Gastrocnemius medialis (tissue), 4 donors: ENCODE measurements around the gene DNASE1L2. TPM values are rescaled to one million over a fixed set of nuclear protein-coding genes. Genes with fewer than 3 reads are reported as not detected.

Experiments used
- ATAC-seq, 2 donors: fragments of 150-250 bp; one replicate each; pipeline ENCODE4 v1.9.1; 2016
- DNase-seq, 2 donors: peaks; one replicate each; pipeline ENCODE4 v3.0.0-alpha.2; 2019
- H3K27ac ChIP-seq, 4 donors: fragments of 200-600 bp; sonication (generic); 1 replicate in 1 of 4; 2 replicates in 3 of 4; pipeline ENCODE4 v1.5.1; 2016 to 2018; ENCODE audit warnings: mild to moderate bottlenecking in 2 of 4, moderate library complexity in 1 of 4
- H3K27me3 ChIP-seq, 3 donors: fragments of 200-600 bp; sonication (generic) in 2 of 3; 1 replicate in 1 of 3; 2 replicates in 2 of 3; pipeline versions ENCODE4 v1.5.1 to v1.6.0; 2016 to 2019; ENCODE audit warnings: mild to moderate bottlenecking in 1 of 3, moderate library complexity in 1 of 3
- H3K36me3 ChIP-seq, 2 donors: fragments of 200-600 bp; sonication (generic) in 1 of 2; one replicate each; pipeline ENCODE4 v1.5.1; 2017 to 2018
- H3K4me1 ChIP-seq, 2 donors: fragments of 200-600 bp; sonication (generic) in 1 of 2; one replicate each; pipeline ENCODE4 v1.5.1; 2016 to 2017; ENCODE audit warnings: mild to moderate bottlenecking in 2 of 2
- H3K4me3 ChIP-seq, 4 donors: fragments of 200-600 bp; sonication (generic) in 3 of 4; 1 replicate in 1 of 4; 2 replicates in 3 of 4; pipeline ENCODE4 v1.5.1; 2016 to 2019; ENCODE audit warnings: mild to moderate bottlenecking in 2 of 4
- H3K9me3 ChIP-seq, 3 donors: fragments of 200-600 bp; sonication (generic) in 2 of 3; 1 replicate in 1 of 3; 2 replicates in 2 of 3; pipeline ENCODE4 v1.5.1; 2016 to 2019
- POLR2A ChIP-seq, 2 donors: fragments of 450-650 bp; IDR thresholded peaks; one replicate each; pipeline ENCODE4 v1.6.1; 2017; ENCODE audit warnings: antibody characterized with exemption in 2 of 2, mild to moderate bottlenecking in 2 of 2, moderate library complexity in 2 of 2
- in situ Hi-C, 4 donors: fragments of 200-750 bp; cut with MboI; loops; one replicate each; pipeline versions ENCODE4 v1.15.0 to v1.8.0; 2017; ENCODE audit warnings: low sequenced_read_pairs in 4 of 4
- intact Hi-C: fragments of 100-400 bp; cut with DNase I; formaldehyde crosslinking; loops from one replicate; pipeline ENCODE4 v1.15.1; 2023; ENCODE audit warnings: low total_unique reads
- total RNA-seq, 4 donors: library from RNA; depleted of rRNA; stranded (reverse); fragments of >200 nt; gene quantifications; one replicate each; pipeline versions ENCODE4 v1.1.0 to v1.2.3, GENCODE V29; 2016
- TF ChIP-seq, protein P1 (sequence below), 5 experiments: fragments of 450-650 bp in 3 of 5; fragments of 200-600 bp in 2 of 5; sonication (generic) in 2 of 5; IDR thresholded peaks in 4 of 5; conservative IDR thresholded peaks in 1 of 5; 1 replicate in 4 of 5; 2 replicates in 1 of 5; pipeline ENCODE4 v1.5.1; 2016 to 2019; ENCODE audit warnings: antibody characterized with exemption in 5 of 5, mild to moderate bottlenecking in 3 of 5, moderate library complexity in 3 of 5

Gene DNASE1L2
- total RNA-seq, 4 donors from 2014 or later, result 0.69 to 2.1 TPM; not detected in 2

DNA sequence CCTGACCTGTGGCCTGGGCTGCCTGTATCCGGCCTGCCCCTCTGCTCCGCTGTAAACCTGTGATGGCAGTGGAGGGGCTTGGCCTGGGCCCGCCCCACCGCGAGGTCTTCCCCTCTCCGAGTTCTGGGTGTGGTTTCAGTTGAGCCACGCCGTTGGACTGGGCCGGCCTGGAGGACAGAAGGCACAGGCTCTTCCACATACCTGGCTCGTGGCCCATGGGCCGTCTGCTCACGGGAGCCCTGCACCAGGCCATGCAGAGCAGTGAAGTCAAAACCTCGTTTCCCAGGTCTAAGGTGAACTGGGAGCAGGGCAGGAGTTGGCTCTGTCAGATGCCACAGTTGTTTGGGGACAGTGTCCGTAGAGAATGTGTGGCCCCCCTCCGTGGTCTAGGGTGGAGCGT, 37.2 kb downstream of the DNASE1L2 start:
- peaks cover 16 to 28% of the 10 kb centered on the region in 2 donors for H3K4me1 ChIP-seq
- ATAC-seq (no peak), DNase-seq (no peak)
- no peaks in the 10 kb centered on the region for H3K27me3 ChIP-seq
- H3K9me3 ChIP-seq, result no peaks in the 10 kb centered on the region
- no peak overlapping the region for H3K4me3 ChIP-seq
- no peaks in the 10 kb centered on the region for H3K36me3 ChIP-seq
- in situ Hi-C loops (no loop called here), intact Hi-C loops (no loop called here)
- H3K27ac ChIP-seq, result no peak overlapping the region
- TF ChIP-seq, protein P1, sequence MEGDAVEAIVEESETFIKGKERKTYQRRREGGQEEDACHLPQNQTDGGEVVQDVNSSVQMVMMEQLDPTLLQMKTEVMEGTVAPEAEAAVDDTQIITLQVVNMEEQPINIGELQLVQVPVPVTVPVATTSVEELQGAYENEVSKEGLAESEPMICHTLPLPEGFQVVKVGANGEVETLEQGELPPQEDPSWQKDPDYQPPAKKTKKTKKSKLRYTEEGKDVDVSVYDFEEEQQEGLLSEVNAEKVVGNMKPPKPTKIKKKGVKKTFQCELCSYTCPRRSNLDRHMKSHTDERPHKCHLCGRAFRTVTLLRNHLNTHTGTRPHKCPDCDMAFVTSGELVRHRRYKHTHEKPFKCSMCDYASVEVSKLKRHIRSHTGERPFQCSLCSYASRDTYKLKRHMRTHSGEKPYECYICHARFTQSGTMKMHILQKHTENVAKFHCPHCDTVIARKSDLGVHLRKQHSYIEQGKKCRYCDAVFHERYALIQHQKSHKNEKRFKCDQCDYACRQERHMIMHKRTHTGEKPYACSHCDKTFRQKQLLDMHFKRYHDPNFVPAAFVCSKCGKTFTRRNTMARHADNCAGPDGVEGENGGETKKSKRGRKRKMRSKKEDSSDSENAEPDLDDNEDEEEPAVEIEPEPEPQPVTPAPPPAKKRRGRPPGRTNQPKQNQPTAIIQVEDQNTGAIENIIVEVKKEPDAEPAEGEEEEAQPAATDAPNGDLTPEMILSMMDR (IDR thresholded peaks at IDR 0.05 in 4 of 5, conservative IDR thresholded peaks at IDR 0.05 in 1 of 5), result no peak
- no peak for TF ChIP-seq POLR2A (IDR thresholded peaks at IDR 0.05)

DNA sequence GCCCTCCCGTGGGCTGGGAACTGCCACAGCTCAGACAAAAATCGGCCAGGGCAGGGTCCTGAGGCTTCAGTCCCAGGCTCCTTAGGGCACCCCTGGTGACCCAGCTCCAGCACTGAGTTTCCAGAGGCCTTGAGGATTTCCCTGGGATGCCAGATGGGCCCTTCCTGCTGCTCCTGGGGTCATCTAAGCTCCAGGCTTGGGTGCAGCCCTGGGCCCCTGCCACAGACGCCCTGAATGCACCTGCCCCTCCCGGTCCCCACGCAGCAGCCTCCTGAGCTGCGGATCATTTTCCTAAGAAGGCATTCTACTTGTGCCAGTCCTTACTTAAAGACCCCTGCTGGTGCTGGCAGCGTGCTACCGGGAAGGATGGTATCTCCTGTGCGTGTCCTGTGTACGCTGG, 37.7 kb downstream of the DNASE1L2 start:
- in situ Hi-C loops, result no loop called here

DNA sequence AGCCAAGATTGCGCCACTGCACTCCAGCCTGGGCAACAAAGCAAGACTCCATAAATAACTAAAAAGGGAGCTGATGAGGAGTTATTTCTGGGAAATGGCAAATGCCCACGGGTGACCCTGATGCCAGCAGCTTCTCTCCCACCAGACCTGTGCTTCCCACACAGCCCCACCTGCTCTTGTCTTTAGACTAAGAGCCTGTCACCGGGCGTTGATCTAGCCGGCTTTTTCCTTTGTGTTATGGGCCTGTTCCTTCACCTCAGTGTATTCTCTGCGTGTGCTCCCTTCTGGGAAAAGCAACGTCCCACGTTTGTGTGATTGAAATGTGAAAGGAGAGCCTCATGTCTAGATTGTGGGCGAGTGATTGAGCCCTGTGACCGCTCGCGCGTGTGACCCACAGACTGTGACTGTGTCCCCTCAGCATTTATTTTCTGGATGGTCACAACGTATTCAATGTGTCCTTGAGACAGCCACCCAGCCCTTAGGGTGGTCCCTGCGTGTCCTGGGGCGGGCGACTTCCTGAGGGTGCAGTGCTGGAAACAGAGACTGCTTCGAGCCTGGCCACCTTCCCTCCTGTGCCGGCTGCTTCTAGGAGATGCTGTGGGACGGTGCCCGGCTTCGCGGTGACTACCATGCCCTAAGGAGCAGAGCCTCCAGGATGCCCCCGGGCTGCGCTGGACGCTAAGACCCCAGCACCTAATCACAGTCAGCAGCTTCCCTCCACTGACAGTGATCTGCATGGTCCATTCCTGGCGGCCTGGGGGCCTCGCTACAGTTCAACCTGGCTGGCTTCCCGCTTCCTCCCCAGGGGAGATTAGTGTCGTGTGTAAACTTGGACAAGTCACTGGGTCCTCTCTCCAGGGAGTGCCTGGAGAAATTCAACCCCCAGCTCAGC, 39.5 kb downstream of the DNASE1L2 start:
- no peak for DNase-seq

More for the DNA sequence above, 37.7 kb downstream of the DNASE1L2 start:
- Histone ChIP-seq H3K27ac (no peak overlapping the region), H3K4me3 (no peak overlapping the region), H3K9me3 (no peaks in the 10 kb centered on the region), H3K4me1 (peaks cover 16 to 25% of the 10 kb centered on the region in 2 donors), H3K36me3 (no peaks in the 10 kb centered on the region), H3K27me3 (no peaks in the 10 kb centered on the region)
- DNase-seq (no peak), ATAC-seq (no peak)
- TF ChIP-seq POLR2A (IDR thresholded peaks at IDR 0.05), result no peak
- TF ChIP-seq, protein P1 (IDR thresholded peaks at IDR 0.05 in 4 of 5, conservative IDR thresholded peaks at IDR 0.05 in 1 of 5), result no peak
- intact Hi-C loops, result no loop called here

DNA sequence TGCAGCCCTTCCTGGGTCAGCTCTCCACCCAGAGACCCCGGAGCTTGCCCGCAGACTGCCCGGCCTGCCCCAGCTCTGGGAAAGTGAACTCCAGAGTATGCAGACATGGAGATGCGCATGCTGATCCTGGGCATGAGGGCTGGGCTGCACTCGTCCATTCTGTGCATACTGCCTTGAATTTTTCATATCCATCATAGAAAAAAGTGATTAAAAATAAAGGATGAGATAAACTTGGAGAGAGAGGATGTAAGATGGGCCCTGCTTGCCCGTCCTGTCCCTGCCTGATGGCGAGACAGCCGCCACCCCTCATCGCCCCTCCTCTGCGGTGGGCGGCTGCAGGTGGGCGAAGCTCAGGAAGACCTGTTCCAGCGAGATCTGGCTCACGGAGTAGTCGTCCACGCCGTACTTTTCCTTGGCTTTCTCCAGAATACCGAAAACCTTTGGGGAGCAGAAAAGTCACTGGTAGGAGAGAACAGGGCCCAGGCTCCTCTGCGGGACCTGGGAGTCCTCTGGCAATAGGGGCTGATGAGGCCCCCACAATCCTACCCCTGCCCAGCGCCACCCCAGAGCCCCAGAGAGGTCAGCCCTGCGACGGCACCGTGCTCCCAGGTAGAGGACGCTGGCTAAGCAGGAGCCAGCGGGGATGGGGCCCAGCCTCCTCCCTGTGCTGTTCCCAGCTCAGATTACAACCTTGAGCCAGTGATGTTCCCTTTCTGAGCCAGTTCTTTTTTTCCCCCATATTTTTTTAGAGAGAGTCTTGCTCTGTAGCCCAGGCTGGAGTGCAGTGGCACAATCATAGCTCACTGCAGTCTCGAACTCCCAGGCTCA, 40.3 kb downstream of the DNASE1L2 start:
- no peaks in the 10 kb centered on the region for H3K27me3 ChIP-seq
- ATAC-seq (peak in 1 of 2 donors; percentile 65), DNase-seq (no peak)
- TF ChIP-seq, protein P1 (IDR thresholded peaks at IDR 0.05 in 4 of 5, conservative IDR thresholded peaks at IDR 0.05 in 1 of 5), result no peak
- TF ChIP-seq POLR2A (IDR thresholded peaks at IDR 0.05), result no peak
- H3K4me1 ChIP-seq, result peaks cover 8 to 13% of the 10 kb centered on the region in 2 donors
- H3K4me3 ChIP-seq, result no peak overlapping the region
- no peak overlapping the region for H3K27ac ChIP-seq
- intact Hi-C loops (no loop called here), in situ Hi-C loops (no loop called here)
- H3K9me3 ChIP-seq, result no peaks in the 10 kb centered on the region
- peaks cover 0 to 5% of the 10 kb centered on the region in 2 donors for H3K36me3 ChIP-seq

More for the DNA sequence above, 39.5 kb downstream of the DNASE1L2 start:
- Histone ChIP-seq H3K9me3 (no peaks in the 10 kb centered on the region), H3K4me3 (no peak overlapping the region), H3K4me1 (peaks cover 8 to 13% of the 10 kb centered on the region in 2 donors), H3K36me3 (peaks cover 0 to under 1% of the 10 kb centered on the region in 2 donors), H3K27me3 (no peaks in the 10 kb centered on the region), H3K27ac (no peak overlapping the region)
- no peak for TF ChIP-seq POLR2A (IDR thresholded peaks at IDR 0.05)
- TF ChIP-seq, protein P1 (IDR thresholded peaks at IDR 0.05 in 4 of 5, conservative IDR thresholded peaks at IDR 0.05 in 1 of 5), result no peak
- intact Hi-C loops (no loop called here), in situ Hi-C loops (no loop called here)
- peak in 1 of 2 donors; percentile 13 for ATAC-seq
